ENCODE results near the gene FBLN2. TPM values are rescaled to one million over a fixed set of nuclear protein-coding genes. Genes with fewer than 3 reads are reported as not detected.

FBLN2 gene
- total RNA-seq, 4 donors from 2014 or later, result 85.9 to 187 (median 117) TPM

- TF ChIP-seq EP300 (IDR thresholded peaks at IDR 0.05) (no peak), POLR2A (IDR thresholded peaks at IDR 0.05) (no peak), CTCF (IDR thresholded peaks at IDR 0.05) (no peak)
- Histone ChIP-seq H3K27me3 (no peaks in the 10 kb centered on the region), H3K4me3 (no peak overlapping the region), H3K36me3 (peaks cover 0 to 14% of the 10 kb centered on the region in 2 donors), H3K9me3 (no peaks in the 10 kb centered on the region), H3K27ac (no peak overlapping the region), H3K4me1 (peaks cover 0 to 16% (median 0%) of the 10 kb centered on the region in 3 donors)
- no CpG with 5 or more reads among the region's 15 CpGs for WGBS, 2 donors (ENCODE audit: low coverage in 1 of 2)
- no peak for ATAC-seq
Measured at GRCh38 chr3:13509059-13509815, 39.7 kb upstream of the FBLN2 start.

- H3K27me3 ChIP-seq, result no peaks in the 10 kb centered on the region
- H3K9me3 ChIP-seq, result no peaks in the 10 kb centered on the region
- no peak for ATAC-seq
- peaks cover 0 to 16% (median 0%) of the 10 kb centered on the region in 3 donors for H3K4me1 ChIP-seq
- H3K4me3 ChIP-seq, result no peak overlapping the region
- peaks cover 0 to 9% of the 10 kb centered on the region in 2 donors for H3K36me3 ChIP-seq
- TF ChIP-seq POLR2A (IDR thresholded peaks at IDR 0.05) (no peak), CTCF (IDR thresholded peaks at IDR 0.05) (no peak), EP300 (IDR thresholded peaks at IDR 0.05) (no peak), POLR2AphosphoS5 (IDR thresholded peaks at IDR 0.05) (no peak)
- WGBS, 2 donors (ENCODE audit: low coverage in 1 of 2), result 100% methylated on average over 3 of the region's 8 CpGs; no CpG with 5 or more reads in 1 of the 2 donors
- H3K27ac ChIP-seq, result no peak overlapping the region
Measured at GRCh38 chr3:13509816-13510192, 39.1 kb upstream of the FBLN2 start.

- no peak overlapping the region for H3K4me3 ChIP-seq
- no peak for ATAC-seq
- TF ChIP-seq POLR2AphosphoS5 (IDR thresholded peaks at IDR 0.05), result no peak
- TF ChIP-seq CTCF (IDR thresholded peaks at IDR 0.05), result no peak
- no peak for TF ChIP-seq EP300 (IDR thresholded peaks at IDR 0.05)
- TF ChIP-seq POLR2A (IDR thresholded peaks at IDR 0.05), result no peak
- peak overlapping the region in 2 of 4 donors; percentile 10 to 51 for H3K27ac ChIP-seq
- peaks cover 0 to 35% (median 13%) of the 10 kb centered on the region in 3 donors for H3K4me1 ChIP-seq
- 78 to 100% methylated on average over 1 to 2 of the region's 7 CpGs for WGBS, 2 donors (ENCODE audit: low coverage in 1 of 2)
- H3K36me3 ChIP-seq, result no peaks in the 10 kb centered on the region
- no peaks in the 10 kb centered on the region for H3K27me3 ChIP-seq
- no peaks in the 10 kb centered on the region for H3K9me3 ChIP-seq
Measured at GRCh38 chr3:13512451-13512850, 36.5 kb upstream of the FBLN2 start.

- peaks cover 0 to 35% (median 19%) of the 10 kb centered on the region in 3 donors for H3K4me1 ChIP-seq
- TF ChIP-seq CTCF (IDR thresholded peaks at IDR 0.05) (no peak), POLR2AphosphoS5 (IDR thresholded peaks at IDR 0.05) (no peak), POLR2A (IDR thresholded peaks at IDR 0.05) (no peak), EP300 (IDR thresholded peaks at IDR 0.05) (no peak)
- no peaks in the 10 kb centered on the region for H3K9me3 ChIP-seq
- no peaks in the 10 kb centered on the region for H3K27me3 ChIP-seq
- 59% methylated on average over 7 of the region's 20 CpGs; no CpG with 5 or more reads in 1 of the 2 donors for WGBS, 2 donors (ENCODE audit: low coverage in 1 of 2)
- H3K27ac ChIP-seq, result peak overlapping the region in 3 of 4 donors; percentile 10 to 51 (median 19)
- no peak for ATAC-seq
- H3K36me3 ChIP-seq, result no peaks in the 10 kb centered on the region
- no peak overlapping the region for H3K4me3 ChIP-seq
Measured at GRCh38 chr3:13513051-13513912, 35.6 kb upstream of the FBLN2 start.

All from gastroesophageal sphincter (tissue), 4 donors.